NCI-H82 treated with DMSO at 0.1 percent for 48 hours (cell line): Measurements from ENCODE around the gene FAM241A.
"Not testable (repeated sequence)": the region's sequence is repeated elsewhere in the genome, so short reads cannot be mapped to it uniquely, and the experiment has no call there.

Experiments
- DNase-seq: peaks from one replicate; lab custom pipeline; 2025; ENCODE audit not compliant: unreplicated experiment; lab: John Stamatoyannopoulos, UW

Gene FAM241A

DNA sequence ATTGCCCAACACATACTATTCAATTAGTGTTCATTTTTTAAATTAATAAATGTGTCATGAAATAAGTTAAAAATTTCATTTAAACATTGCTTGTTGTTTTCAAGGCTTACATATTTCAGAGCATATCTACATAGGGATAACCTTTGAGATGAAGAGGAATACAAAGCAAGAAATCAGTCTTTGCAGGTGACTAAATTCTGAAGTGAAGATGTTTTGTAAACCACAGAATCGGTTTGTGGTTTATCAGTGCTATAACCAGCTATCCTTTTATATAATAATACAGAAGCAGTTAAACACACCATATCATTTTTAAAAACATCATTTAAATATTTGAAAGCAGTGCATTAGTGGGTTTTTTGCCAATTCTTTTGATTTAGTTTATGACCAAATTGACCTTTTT lies 26.9 kb downstream of the FAM241A start:
- no peak for DNase-seq

DNA sequence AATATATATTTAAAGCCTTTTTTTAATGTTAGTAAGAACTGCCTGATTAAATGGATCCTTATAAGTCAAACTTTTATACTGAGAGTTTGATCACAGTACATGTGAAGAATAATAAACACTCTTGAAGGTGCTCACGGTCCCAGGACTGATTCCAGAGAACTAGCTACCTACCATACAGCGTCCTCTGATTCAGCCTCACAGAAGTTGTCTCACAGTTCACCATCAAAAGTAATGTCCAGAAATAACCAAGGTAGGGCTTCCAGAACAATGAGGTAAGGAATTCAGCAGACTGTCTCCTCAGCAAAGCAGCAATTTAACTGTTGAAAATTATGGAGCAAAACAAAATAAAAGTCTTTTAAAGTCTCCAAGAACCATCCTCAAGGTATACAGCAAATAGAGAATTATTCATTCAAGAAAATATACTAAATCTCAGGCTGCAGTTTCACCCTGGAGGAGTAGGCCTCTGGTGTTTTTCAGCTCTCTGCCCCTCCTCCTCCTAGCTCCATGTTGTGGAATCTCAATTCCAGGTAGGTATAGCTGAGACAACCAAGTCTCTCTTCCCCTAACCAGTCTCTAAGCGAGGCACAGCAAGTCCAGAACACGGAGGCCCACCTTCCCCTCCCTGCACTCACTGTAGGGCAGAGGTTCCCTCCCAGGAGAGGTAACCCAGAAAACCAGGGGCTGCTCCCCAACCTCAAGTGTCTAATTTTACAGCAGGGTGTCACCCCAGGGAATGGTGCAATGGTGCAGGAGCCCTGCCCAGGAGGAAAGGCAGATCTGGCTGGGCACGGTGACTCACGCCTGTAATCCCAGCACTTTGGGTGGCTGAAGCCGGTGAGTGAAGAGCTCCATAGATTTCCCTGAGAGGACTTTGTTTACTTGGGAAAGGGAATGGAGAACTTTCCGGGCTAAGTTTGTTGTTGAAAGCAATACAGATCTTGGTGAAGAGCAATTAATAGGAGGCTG lies 28.6 kb downstream of the FAM241A start:
- DNase-seq = no peak

DNA sequence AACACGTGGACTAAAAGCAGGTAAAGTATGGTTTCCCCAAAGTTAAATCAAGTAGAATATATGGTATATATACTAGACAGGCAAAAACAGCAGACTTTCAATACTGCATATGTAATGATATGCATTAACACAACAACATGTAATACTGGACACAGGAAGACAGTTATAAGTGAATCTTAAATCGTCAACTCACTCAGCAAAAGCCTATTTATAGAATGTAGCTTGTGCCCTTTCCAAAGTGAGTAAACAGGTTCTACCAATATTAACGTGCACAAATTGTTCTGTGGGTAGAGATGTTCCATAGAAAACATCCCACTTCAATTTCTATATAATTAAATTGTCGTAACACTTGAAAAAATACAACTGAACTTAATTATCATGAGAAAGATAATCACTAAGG lies 30.6 kb downstream of the FAM241A start:
- DNase-seq = no peak

DNA sequence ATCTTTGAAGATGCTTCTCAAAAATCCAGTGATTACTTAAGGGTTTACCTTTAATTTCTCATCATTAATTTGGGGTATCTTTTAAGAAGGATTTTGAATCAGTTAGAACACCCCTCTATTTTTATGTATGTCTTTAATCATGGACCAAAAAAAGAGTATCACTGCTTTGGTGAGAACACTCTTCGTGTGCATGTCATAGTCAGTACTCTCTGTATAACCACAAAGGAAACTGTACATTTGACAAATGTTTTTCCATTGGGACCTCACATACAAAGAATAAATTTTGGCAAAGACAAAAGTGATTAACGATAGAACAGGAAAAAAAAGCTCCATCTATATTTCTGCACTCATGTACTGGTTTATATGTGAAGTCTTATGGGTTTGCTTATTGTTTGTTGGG lies 31.3 kb downstream of the FAM241A start:
- DNase-seq = no peak

DNA sequence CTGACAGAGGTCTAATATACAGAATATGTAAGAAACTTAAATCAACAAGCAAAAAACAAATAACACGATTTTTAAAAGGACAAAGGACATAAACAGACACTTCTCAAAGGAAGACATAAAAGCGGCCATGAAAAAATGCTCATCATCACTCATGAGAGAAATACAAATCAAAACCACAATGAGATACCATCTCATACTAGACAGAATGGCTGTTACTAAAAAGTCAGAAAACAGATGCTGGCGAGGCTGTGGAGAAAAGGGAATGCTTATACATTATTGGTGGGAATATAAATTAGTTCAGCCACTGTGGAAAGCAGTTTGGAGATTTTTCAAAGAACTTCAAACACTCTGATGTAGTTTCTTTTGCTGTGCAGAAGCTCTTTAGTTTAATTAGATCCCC lies 33.5 kb downstream of the FAM241A start:
- DNase-seq = not testable (repeated sequence)

- DNase-seq = no peak
Observed at GRCh38 chr4:112181358-112182000, 36.2 kb downstream of the FAM241A start.

- DNase-seq = no peak
Observed at GRCh38 chr4:112182604-112183003, 37.4 kb downstream of the FAM241A start.

DNA sequence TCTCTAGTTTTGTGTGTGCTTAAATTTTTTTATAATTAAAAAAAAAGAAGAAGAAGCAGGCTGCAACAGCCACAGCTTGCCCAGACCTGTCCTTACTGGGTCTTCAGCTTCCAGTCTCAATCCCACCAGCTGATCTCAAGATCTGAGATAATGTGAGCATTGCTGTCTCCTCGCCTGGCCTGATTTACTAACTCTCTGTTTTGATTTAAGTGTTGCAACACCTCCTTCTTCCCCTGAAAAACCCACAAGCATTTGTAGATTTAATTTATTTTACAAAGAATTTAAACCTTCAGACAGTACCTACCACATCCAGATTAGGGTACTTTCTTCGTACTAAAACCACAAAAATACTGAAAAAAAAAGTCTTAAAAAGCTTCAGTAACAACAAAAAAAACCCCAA lies 38.0 kb downstream of the FAM241A start:
- no peak for DNase-seq

DNA sequence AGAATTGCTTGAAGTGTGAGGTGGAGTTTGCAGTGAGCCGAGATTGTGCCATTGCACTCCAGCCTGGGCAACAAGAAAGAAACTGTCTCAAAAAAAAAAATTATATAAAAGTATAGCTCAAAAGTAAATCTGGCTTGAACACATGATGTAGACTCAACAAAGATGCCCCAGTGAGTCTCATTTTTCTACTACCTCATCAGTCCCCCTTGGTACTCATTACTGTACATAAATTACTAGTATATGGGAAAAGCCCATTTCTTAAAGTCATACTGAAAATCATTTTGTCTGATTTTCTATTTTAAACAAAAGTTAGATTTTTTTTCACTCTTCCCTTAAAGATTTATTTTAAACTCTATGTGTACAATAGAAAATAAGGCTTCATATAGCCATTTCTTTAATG lies 39.2 kb downstream of the FAM241A start:
- no peak for DNase-seq

DNA sequence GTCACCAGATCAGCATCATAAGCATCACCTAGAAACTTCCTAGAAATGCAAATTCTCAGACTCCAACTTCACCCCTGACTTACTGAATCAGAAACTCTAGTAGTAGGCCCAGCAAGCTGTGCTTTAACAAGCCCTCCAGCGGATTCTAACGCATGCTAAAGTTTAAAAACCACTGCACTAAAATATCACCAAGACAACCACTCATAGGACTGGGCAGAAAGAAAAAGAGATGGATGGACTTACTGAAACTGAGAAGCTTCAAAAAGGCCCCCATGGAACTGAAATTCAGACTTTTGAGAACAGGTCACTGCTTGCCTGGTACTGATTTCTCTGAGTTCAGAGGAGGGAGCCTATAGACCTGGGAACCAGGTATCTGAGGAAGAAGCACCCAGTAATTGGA lies 40.1 kb downstream of the FAM241A start:
- DNase-seq = no peak

DNA sequence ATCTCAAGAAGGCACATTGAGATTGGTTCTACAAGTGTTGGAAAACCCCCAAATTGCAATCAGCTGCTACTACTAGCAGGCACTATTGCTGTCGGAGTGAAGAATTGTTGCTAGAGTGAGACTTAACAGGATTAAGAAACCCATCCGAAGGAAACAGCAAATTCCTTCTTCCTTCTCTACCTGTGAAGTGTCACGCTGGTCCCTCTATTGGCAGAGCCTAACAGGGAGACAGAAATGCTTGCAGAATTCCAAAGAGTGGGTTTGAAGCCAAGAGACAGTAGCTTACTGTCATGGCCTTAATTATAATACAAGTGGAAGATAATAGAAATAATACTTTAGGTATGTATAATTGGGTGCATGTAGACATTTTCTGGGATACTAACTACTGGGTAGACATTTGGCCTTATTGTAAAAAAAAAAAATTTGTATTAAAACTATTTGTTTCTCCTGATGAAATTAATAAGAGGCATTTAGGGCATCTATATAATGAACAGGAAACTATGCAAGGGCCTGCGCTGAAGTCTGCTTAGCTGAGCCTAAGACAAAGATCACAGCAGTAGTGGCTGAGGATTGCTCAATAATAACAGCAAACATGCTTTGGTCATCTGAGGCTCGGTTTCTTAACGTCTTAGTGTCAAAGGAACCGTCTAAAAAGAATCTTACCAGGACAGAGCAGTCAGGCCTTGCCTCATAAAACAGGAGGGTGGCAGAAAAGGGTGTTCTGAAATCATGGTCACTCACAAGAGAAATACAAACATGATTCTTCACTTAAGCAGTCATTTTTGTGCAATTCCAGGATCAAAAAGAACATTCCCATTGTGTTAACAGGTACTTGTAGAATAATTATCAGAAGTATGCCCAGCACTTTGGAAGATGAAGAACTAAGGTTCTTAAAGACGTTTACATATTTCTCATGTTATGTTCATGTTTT lies 40.8 kb downstream of the FAM241A start:
- no peak for DNase-seq

GRCh38 chr4:112189754-112190153 lies 44.5 kb downstream of the FAM241A start:
- DNase-seq = no peak

DNA sequence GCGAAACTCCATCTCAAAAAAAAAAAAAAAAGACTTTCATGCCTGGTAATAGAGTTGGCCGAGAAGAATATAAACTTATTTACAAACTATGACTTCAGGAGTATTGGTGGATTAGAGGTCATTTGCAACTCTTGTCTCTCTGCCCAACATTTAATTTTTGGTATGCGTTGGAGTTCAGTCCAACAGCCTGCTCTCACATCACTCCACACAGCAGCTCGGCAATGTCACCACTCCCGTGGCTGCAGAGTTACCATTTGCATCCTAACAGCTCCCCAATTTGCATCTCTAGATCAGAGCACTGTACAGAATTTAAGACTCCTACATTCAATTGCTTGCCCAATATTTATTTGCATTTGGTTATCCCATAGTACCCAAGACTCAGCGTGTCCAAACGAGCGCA lies 45.4 kb downstream of the FAM241A start:
- no peak for DNase-seq

- peak; percentile 23 for DNase-seq
Observed at GRCh38 chr4:112196461-112196860, 51.2 kb downstream of the FAM241A start.

- DNase-seq = no peak
Observed at GRCh38 chr4:112199041-112199440, 53.8 kb downstream of the FAM241A start.

DNA sequence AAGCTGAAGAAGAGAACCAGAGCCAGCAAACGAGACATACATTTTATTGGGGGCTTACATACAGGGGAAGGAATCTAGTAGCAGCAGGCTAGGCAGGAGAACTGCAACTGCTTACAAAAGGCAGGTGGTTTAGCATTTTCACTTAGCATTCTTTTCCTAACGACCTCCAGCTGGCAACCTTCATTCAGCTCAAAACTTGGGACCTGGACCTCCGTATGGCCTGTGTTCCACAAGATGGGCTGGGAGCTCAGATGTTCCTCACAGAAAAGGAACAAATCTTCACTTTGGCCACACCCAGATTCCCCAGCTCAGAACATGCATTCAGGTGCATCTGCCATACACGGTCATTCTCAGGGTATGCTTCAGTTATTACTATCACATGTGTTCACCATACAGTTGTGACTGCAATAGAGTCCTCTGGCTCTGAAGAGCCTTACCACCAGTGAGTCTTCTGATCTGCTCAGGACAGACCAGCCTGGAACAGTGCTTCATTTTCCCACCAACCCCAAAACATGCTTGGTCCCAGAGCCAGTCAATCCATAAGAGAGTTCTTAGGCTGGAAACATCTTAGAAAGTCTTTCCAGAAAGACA lies 56.8 kb downstream of the FAM241A start:
- DNase-seq = no peak

GRCh38 chr4:112203593-112203992 lies 58.3 kb downstream of the FAM241A start:
- no peak for DNase-seq

- DNase-seq = no peak
Observed at GRCh38 chr4:112206431-112206830, 61.2 kb downstream of the FAM241A start.

DNA sequence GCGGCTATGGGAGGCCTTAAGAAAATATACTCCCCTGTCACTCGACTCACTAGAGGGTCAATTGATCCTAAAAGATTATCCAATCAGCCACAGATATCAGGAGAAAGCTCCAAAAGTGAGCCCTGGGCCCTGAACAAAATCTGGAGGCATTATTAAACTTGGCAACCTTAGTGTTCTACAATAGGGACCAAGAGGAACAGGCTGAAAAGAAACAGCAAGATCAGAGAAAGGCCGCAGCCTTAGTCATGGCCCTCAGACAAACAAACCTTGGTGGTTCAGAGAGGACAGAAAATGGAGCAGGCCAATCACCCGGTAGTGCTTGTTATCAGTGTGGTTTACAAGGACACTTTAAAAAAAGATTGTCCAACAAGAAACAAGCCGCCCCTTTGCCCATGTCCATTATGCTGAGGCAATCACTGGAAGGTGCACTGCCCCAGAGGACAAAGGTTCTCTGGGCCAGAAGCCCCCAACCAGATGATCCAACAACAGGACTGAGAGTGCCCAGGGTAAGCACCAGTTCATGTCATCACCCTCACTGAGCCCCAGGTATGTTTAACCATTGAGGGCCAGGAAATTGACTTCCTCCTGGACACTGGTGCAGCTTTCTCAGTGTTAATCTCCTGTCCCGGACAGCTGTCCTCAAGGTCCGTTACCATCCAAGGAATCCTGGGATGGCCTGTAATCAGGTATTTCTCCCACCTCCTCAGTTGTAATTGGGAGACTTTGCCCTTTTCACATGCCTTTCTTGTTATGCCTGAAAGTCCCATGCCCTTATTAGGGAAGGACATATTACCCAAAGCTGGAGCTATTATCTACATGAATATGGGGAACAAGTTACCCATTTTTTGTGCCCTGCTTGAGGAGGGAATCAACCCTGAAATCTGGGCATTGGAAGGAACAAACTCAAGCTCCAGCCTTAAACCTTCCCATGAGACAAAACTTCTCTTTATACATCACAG lies 63.2 kb downstream of the FAM241A start:
- not testable (repeated sequence) for DNase-seq

DNA sequence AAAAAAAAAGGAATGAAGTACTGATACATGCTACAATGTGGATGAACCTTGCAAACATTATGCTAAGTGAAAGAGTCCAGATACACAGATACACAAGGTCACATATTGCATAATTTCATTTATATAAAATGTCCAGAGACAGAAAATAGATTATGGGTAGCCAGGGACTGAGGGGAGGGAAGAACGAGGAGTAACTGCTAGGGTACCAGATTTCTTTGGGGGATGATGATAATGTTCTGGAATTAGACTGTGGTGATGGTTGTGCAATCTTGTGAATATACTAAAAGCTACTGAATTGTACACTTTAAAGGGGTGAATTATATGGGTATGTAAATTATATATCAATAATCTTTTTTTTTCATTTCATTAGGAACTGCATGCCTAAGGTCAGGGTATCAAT lies 65.5 kb downstream of the FAM241A start:
- DNase-seq = no peak
